H1 (cell line): Measurements from ENCODE around the gene PRSS2.
"Not testable (repeated sequence)": the region's sequence is repeated elsewhere in the genome, so short reads cannot be mapped to it uniquely, and the experiment has no call there.

Source experiments
- FOSL1 ChIP-seq: IDR thresholded peaks from 2 replicates; pipeline ENCODE4 v1.6.1; 2011; ENCODE audit warnings: mild to moderate bottlenecking, low read depth, low read length, moderate library complexity; ENCODE audit not compliant: insufficient read depth
- JUND ChIP-seq: IDR thresholded peaks from 2 replicates; pipeline ENCODE4 v1.6.1; 2011; ENCODE audit warnings: mild to moderate bottlenecking, improper control_type of control experiment, low read length
- KDM1A ChIP-seq: fragments of 200-600, 300-600 bp; sonication (generic); IDR thresholded peaks from 2 replicates; pipeline ENCODE4 v1.7.1; 2016; ENCODE audit warnings: mild to moderate bottlenecking, low read length, borderline replicate concordance
- POLR2AphosphoS5 ChIP-seq: IDR thresholded peaks from 2 replicates; pipeline ENCODE4 v1.6.1; 2011; ENCODE audit warnings: low read depth, low read length
- SIN3A ChIP-seq, 2 experiments: IDR thresholded peaks in 1 of 2; conservative IDR thresholded peaks in 1 of 2; 2 replicates each; pipeline ENCODE4 v1.6.1; 2011 to 2012; ENCODE audit warnings: low read length in 2 of 2, improper control_type of control experiment in 1 of 2, low read depth in 1 of 2, mild to moderate bottlenecking in 1 of 2
- SP1 ChIP-seq: IDR thresholded peaks from 2 replicates; pipeline ENCODE4 v1.6.1; 2011; ENCODE audit warnings: low read depth, low read length
- SRF ChIP-seq: IDR thresholded peaks from 2 replicates; pipeline ENCODE4 v1.6.1; 2011; ENCODE audit warnings: mild to moderate bottlenecking, low read depth, low read length, moderate library complexity
- SUZ12 ChIP-seq: fragments of 200-600 bp; sonication (generic); IDR thresholded peaks from 2 replicates; pipeline ENCODE4 v1.6.1; 2012; ENCODE audit warnings: mild to moderate bottlenecking, inconsistent platforms, low read length, moderate library complexity, mixed read lengths
- TF ChIP-seq, protein P1 (sequence below), 3 experiments: IDR thresholded peaks; 1 replicate in 2 of 3; 2 replicates in 1 of 3; pipeline versions ENCODE4 v1.5.1 to v1.6.1; 2011; ENCODE audit warnings: low read length in 3 of 3, mild to moderate bottlenecking in 3 of 3, inconsistent platforms in 2 of 3, low read depth in 1 of 3, moderate library complexity in 1 of 3; ENCODE audit not compliant: insufficient read depth in 1 of 3; ENCODE audit errors: control extremely low read depth in 1 of 3
- TF ChIP-seq, protein P2 (sequence below): IDR thresholded peaks from 2 replicates; pipeline ENCODE4 v1.6.1; 2011; ENCODE audit warnings: low read depth, mild to moderate bottlenecking, low read length; ENCODE audit not compliant: insufficient read depth
- TF ChIP-seq, protein P3 (sequence below): fragments of 300-600 bp; sonication (generic); IDR thresholded peaks from 2 replicates; pipeline ENCODE4 v1.7.1; 2012; ENCODE audit warnings: low read length, moderate library complexity, mild to moderate bottlenecking, inconsistent platforms; ENCODE audit not compliant: insufficient replicate concordance

DNA sequence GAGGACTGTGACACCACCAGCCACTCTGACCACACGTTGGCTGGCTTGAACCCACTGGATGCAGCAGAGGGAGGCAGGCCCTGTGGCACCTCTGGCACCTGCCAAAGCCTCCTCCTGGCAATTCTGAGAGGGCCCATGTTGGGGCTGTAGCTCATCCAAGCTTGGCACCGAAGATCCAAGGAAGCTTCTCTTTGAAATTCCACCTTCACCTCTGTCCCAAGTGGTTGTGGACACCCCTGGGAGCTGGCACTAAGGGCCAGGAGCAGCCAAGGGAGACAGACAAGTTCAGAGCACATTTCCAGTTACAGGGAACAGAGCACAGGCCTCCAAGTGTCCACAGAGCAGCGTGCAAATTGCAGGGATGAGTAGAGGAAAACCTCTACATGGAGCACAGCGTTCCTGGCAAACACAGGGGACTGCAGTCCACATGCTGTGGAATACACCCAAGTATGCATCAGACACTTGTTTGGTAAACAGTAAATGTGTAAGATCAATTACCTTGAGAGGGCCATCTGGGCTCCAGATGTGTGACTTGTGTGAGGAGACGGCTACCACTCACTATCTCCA lies 16.8 kb upstream of the PRSS2 start:
- TF ChIP-seq KDM1A; SP1; POLR2AphosphoS5; SRF; SIN3A (conservative IDR thresholded peaks at IDR 0.05 in 1 of 2, IDR thresholded peaks at IDR 0.05 in 1 of 2; ENCODE audit: low read depth in 1 of 2, low read length in 2 of 2); JUND; FOSL1; SUZ12: not testable (repeated sequence)
- TF ChIP-seq, protein P1, sequence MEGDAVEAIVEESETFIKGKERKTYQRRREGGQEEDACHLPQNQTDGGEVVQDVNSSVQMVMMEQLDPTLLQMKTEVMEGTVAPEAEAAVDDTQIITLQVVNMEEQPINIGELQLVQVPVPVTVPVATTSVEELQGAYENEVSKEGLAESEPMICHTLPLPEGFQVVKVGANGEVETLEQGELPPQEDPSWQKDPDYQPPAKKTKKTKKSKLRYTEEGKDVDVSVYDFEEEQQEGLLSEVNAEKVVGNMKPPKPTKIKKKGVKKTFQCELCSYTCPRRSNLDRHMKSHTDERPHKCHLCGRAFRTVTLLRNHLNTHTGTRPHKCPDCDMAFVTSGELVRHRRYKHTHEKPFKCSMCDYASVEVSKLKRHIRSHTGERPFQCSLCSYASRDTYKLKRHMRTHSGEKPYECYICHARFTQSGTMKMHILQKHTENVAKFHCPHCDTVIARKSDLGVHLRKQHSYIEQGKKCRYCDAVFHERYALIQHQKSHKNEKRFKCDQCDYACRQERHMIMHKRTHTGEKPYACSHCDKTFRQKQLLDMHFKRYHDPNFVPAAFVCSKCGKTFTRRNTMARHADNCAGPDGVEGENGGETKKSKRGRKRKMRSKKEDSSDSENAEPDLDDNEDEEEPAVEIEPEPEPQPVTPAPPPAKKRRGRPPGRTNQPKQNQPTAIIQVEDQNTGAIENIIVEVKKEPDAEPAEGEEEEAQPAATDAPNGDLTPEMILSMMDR (IDR thresholded peaks at IDR 0.05; ENCODE audit: control extremely low read depth in 1 of 3, insufficient read depth in 1 of 3, low read depth in 1 of 3, low read length in 3 of 3): not testable (repeated sequence)
- TF ChIP-seq, protein P2, sequence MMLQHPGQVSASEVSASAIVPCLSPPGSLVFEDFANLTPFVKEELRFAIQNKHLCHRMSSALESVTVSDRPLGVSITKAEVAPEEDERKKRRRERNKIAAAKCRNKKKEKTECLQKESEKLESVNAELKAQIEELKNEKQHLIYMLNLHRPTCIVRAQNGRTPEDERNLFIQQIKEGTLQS: not testable (repeated sequence)
- TF ChIP-seq, protein P3, sequence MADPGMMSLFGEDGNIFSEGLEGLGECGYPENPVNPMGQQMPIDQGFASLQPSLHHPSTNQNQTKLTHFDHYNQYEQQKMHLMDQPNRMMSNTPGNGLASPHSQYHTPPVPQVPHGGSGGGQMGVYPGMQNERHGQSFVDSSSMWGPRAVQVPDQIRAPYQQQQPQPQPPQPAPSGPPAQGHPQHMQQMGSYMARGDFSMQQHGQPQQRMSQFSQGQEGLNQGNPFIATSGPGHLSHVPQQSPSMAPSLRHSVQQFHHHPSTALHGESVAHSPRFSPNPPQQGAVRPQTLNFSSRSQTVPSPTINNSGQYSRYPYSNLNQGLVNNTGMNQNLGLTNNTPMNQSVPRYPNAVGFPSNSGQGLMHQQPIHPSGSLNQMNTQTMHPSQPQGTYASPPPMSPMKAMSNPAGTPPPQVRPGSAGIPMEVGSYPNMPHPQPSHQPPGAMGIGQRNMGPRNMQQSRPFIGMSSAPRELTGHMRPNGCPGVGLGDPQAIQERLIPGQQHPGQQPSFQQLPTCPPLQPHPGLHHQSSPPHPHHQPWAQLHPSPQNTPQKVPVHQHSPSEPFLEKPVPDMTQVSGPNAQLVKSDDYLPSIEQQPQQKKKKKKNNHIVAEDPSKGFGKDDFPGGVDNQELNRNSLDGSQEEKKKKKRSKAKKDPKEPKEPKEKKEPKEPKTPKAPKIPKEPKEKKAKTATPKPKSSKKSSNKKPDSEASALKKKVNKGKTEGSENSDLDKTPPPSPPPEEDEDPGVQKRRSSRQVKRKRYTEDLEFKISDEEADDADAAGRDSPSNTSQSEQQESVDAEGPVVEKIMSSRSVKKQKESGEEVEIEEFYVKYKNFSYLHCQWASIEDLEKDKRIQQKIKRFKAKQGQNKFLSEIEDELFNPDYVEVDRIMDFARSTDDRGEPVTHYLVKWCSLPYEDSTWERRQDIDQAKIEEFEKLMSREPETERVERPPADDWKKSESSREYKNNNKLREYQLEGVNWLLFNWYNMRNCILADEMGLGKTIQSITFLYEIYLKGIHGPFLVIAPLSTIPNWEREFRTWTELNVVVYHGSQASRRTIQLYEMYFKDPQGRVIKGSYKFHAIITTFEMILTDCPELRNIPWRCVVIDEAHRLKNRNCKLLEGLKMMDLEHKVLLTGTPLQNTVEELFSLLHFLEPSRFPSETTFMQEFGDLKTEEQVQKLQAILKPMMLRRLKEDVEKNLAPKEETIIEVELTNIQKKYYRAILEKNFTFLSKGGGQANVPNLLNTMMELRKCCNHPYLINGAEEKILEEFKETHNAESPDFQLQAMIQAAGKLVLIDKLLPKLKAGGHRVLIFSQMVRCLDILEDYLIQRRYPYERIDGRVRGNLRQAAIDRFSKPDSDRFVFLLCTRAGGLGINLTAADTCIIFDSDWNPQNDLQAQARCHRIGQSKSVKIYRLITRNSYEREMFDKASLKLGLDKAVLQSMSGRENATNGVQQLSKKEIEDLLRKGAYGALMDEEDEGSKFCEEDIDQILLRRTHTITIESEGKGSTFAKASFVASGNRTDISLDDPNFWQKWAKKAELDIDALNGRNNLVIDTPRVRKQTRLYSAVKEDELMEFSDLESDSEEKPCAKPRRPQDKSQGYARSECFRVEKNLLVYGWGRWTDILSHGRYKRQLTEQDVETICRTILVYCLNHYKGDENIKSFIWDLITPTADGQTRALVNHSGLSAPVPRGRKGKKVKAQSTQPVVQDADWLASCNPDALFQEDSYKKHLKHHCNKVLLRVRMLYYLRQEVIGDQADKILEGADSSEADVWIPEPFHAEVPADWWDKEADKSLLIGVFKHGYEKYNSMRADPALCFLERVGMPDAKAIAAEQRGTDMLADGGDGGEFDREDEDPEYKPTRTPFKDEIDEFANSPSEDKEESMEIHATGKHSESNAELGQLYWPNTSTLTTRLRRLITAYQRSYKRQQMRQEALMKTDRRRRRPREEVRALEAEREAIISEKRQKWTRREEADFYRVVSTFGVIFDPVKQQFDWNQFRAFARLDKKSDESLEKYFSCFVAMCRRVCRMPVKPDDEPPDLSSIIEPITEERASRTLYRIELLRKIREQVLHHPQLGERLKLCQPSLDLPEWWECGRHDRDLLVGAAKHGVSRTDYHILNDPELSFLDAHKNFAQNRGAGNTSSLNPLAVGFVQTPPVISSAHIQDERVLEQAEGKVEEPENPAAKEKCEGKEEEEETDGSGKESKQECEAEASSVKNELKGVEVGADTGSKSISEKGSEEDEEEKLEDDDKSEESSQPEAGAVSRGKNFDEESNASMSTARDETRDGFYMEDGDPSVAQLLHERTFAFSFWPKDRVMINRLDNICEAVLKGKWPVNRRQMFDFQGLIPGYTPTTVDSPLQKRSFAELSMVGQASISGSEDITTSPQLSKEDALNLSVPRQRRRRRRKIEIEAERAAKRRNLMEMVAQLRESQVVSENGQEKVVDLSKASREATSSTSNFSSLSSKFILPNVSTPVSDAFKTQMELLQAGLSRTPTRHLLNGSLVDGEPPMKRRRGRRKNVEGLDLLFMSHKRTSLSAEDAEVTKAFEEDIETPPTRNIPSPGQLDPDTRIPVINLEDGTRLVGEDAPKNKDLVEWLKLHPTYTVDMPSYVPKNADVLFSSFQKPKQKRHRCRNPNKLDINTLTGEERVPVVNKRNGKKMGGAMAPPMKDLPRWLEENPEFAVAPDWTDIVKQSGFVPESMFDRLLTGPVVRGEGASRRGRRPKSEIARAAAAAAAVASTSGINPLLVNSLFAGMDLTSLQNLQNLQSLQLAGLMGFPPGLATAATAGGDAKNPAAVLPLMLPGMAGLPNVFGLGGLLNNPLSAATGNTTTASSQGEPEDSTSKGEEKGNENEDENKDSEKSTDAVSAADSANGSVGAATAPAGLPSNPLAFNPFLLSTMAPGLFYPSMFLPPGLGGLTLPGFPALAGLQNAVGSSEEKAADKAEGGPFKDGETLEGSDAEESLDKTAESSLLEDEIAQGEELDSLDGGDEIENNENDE: not testable (repeated sequence)
